Embryonic facial prominence (tissue), 1 donor: ENCODE results near the gene FOXR1.

Source experiments
- DNase-seq: peaks from one replicate; pipeline ENCODE4 v3.0.0-alpha.2; 2016; ENCODE audit errors: extremely low spot score

Gene FOXR1, protein sequence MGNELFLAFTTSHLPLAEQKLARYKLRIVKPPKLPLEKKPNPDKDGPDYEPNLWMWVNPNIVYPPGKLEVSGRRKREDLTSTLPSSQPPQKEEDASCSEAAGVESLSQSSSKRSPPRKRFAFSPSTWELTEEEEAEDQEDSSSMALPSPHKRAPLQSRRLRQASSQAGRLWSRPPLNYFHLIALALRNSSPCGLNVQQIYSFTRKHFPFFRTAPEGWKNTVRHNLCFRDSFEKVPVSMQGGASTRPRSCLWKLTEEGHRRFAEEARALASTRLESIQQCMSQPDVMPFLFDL

GRCh38 chr11:118971646-118972045 is at the start of gene FOXR1:
Gene FOXR1, plus strand, starts transcription at chr11:118971761. Its CDS starts 171 bp downstream, at chr11:118971932.
- DNase-seq: no peak

DNA sequence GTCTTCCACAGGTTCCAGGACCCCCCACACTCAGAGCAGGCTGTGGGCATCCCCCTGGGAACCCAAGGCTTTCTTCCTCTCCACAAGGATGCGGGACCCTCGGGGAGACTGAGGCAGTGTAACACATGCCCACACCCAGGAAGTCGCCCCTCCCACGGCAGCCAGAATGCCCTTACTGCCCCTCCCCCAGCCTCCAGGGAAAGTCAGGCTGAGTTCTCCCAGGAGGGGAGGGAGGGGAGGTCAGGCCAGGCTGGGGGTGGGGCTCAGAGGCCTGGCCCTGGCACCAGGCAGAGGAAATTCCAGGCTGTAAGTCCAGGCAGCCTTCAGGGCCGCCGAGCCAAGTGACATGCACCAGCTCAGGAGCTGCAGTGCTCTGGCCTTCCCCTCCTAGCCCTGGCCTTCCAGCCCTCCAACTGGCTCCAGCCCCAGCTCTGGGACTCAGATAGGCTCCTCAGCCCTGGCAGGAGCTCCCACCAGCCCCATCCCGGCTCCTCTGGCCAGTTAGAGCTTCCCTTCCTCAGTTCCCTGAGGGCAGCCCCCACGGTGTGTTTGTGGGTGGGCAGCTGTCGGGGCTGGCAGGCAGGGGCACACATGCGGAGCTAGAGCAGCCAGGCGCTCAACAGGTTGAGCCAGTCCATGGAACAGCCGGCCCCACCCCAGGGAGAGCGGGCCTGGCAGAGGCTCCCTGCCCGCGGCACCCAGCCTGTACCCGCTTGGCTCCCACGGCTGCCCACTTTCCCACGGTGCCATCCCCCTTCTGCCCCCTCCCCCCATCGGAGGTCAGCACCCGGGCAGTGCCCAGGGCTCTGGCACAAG is 49.4 kb upstream of the FOXR1 start:
- DNase-seq: no peak

GRCh38 chr11:118922745-118923627 is 48.6 kb upstream of the FOXR1 start:
- DNase-seq: no peak

GRCh38 chr11:118923721-118924587 is 47.6 kb upstream of the FOXR1 start:
- DNase-seq: no peak

DNA sequence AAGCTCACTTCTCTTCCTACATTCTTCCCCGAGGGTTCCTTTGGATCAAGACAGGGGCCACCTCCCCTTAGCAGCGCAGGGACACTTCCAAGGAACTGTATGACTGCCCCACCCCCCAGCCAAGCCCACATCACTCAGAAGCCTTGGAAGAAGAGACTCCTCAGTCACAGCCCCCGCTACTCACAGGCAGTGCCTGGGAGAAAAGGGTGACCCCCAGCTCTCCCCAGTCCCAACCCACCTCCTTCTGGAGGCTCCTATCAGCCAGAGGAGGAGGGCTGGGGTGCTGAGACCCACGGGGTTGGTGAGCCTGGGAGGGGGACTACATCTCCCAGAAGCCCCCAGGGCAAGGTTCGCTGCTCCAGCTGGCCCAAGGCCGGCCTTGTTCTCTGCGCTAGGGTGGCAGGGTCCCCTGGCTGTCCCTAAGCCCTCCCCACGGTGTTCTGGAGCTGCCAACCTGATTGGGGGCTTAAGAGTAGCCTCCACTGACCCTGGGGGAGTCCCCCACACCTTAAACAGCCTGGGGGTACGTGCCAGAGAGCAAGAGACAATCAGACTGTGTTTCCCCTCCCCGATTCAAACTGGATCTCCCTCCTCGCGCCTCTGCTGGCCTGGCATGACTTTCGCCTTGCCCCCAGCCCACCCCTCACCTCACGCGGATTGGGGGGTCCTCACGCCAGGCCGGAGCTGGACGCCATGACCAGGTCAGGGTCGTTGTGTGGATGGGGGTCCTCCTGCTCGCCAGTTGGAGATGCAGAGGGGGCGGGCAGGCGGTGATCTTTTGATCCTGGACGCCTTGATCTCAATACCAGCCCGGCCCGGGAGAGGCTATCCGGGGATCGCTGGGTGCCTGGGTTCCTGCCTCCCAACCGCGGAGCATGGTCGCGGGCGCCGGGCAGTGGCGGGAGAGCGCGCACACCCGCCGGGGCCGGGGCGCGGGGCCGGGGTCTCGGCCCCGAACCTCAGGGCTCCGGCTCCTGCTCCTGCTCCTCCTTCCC is 46.7 kb upstream of the FOXR1 start:
- no peak for DNase-seq

DNA sequence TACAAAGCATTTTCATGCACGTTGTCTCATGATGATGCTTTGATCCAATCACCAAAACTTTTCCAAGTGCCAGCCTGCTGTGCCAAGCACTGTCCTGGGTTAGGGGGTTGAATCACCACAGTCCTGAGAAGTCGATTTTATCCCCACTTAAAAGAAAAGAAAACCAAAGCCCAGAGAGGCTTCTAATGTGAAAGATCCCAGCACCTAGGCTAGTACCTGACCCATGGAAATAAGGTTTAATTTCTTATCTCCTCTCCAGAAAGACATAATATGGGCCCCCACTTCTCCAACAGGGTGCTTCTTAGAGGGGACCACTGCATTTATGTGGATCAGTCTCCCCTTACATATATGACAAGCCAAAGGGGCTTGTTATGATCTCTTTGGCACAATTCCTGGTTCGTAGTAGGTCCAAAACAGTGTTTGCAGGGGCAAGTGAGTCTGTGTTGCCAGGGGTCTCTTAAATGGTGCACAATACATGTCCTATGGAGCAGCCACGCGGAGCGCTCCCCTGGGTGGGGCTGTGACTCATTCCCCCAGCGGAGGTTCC is 43.9 kb upstream of the FOXR1 start:
- no peak for DNase-seq

DNA sequence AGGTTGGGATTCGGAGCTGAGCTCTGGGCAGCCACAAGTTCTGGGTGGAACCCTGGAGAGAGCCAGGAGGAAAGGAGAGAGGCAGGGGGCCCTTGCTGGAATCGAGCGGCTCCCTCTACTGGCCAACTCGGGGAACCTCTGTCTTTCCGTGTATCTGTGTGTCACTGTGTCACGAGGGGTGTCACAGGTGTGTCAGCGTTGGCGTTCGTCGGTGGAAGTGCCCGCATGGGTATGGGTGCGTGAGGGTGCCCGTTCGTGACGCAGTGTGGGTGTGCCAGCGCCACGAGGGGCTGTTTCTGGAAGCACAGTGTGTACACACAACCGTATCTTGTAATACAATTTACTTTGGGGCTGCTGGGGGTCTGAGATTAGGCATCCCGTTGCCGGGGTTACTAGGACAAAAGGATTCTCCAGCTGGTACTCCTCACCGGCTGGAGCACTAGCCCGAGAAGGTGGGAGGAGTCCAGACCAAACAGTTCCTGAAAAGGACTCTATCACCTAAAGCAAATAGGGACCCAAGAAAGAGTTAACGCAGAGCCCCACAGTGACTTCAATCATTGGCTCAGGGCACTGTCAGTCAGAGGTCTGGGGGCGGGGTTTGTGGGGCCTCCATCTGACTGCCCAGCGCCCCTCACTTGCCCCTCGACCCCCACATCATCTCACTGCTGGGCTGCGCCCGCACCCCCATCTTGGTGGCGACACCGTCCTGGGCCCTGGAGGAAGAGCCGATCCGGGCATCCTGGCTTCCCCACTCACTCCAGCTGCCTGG is 43.3 kb upstream of the FOXR1 start:
- DNase-seq: peak; percentile 80

GRCh38 chr11:118928870-118929500 is 42.6 kb upstream of the FOXR1 start:
- DNase-seq: no peak

GRCh38 chr11:118929501-118930093 is 42.0 kb upstream of the FOXR1 start:
- peak; percentile 91 for DNase-seq

DNA sequence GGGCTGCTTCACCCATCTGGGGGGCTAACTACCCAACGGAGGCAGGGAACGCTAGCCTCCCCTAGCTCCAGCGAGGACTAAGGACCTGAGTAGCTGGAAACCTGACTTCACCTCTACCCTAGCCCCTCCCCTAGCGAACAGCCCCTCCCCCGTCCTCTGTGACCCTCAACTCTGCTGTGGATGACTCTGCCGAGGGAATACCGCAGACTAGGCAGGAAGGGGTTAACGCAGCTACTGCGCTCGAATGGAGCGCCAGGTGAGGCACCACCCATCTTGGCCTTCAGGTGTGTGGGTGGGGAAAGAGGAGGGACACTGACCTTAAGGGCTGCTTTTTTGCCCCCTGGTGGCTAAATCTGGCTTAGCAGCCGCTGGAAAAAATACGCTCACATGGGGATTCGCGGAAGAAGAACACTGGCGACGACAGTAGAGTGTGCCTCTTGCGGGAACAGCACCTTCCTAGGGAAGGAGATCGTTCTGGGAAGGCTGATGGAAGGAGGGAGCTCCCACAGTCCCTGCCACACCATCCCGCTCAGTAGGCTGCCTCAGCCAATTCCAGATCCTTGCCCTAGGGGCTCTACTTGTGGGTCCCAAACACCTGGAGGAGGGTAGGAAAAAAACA is 41.4 kb upstream of the FOXR1 start:
- no peak for DNase-seq

- no peak for DNase-seq
Measured at GRCh38 chr11:118931571-118931970, 40.0 kb upstream of the FOXR1 start.

- no peak for DNase-seq
Measured at GRCh38 chr11:118933486-118933885, 38.1 kb upstream of the FOXR1 start.

- no peak for DNase-seq
Measured at GRCh38 chr11:118935376-118935775, 36.2 kb upstream of the FOXR1 start.

DNA sequence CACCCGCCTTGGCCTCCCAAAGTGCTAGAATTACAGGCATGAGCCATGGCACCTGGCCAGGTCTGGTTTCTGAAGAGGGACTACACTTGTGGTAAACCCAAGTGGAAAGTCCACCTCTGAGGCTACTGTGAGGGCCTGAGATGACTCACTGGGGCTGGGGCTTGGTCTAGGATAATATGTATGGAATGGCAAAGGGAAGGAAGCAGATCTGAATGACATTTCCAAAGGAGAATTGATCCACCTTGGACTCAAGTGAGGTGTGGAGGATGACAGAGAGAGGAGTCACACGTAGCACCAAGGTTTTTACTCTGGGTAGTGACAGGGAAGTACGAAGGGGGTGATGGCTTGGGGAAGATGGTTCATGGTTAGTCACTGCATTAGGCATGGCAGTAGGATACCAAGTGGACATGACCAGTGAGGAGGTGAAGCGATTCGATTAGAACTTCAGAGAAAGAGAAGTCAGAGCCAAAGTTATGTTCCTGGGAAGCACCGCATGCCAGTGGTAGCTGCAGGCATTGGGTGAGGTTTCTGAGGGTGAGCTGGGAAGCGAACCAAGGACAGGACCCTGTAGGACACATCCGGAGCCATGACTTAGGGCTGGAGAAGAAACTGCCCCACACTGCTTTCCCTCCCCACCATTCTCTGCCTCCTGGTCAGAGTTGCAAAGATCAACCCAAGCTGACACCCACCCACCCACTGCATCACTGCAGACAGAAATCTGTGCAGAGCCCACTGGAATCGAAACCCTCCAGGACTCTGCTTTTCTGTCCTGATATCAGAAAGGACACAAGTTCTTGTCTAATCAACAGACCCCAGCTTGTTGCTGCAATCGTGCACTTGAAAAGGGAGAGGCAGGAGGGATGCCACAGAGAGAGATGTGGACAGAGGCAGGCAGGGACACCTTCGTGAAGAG is 32.8 kb upstream of the FOXR1 start:
- DNase-seq: no peak

- DNase-seq: no peak
Measured at GRCh38 chr11:118939404-118939915, 32.1 kb upstream of the FOXR1 start.

DNA sequence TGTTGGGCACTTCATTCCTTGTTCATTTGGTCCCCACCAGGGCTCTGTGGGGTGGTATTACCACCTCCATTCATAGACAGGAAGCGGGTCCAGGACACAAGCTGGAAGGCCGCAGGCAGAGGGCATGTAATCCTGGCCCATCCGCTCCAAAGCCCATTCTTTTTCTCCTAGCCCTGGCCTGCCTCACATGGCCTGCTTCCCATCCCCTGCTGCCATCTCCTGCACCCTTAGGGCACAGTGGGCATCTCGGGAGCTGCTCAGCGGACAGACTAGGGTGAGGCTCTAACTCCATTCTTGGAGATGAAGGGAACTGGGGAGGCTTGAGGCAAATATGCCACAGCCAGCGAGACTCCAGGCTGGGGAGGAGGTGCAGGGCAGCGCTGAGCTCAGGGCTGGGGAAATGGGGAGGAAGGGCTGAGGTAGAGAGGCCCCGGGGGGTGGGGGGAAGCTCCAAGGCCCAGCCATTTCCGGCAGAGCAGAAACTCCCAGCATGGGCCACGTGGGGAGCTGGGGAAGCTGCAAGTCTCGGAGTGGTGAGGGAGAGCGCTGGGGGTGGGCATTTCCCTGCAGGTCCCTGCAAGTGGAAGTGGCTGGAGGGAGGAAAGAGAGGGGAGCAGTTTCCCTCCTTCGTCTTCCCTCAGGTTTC is 31.5 kb upstream of the FOXR1 start:
- DNase-seq: no peak
